ENCODE measurements around the gene KIF26B.

- TF ChIP-seq POLR2A (IDR thresholded peaks at IDR 0.05; ENCODE audit: extremely low read depth, insufficient read length) (no peak), CTCF (IDR thresholded peaks at IDR 0.05; ENCODE audit: low read depth, low read length) (no peak)
- TF ChIP-seq, protein P1, sequence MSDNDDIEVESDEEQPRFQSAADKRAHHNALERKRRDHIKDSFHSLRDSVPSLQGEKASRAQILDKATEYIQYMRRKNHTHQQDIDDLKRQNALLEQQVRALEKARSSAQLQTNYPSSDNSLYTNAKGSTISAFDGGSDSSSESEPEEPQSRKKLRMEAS (IDR thresholded peaks at IDR 0.05; ENCODE audit: low read depth, low read length), result no peak
Measured at GRCh38 chr1:245599371-245600174, 444.8 kb downstream of the KIF26B start.

Measured in NB4 (cell line).